ENCODE results near the gene YIPF2.

YIPF2 gene

GRCh38 chr19:10907925-10908324 lies 20.5 kb downstream of the YIPF2 start:
- TF ChIP-seq, protein P1, sequence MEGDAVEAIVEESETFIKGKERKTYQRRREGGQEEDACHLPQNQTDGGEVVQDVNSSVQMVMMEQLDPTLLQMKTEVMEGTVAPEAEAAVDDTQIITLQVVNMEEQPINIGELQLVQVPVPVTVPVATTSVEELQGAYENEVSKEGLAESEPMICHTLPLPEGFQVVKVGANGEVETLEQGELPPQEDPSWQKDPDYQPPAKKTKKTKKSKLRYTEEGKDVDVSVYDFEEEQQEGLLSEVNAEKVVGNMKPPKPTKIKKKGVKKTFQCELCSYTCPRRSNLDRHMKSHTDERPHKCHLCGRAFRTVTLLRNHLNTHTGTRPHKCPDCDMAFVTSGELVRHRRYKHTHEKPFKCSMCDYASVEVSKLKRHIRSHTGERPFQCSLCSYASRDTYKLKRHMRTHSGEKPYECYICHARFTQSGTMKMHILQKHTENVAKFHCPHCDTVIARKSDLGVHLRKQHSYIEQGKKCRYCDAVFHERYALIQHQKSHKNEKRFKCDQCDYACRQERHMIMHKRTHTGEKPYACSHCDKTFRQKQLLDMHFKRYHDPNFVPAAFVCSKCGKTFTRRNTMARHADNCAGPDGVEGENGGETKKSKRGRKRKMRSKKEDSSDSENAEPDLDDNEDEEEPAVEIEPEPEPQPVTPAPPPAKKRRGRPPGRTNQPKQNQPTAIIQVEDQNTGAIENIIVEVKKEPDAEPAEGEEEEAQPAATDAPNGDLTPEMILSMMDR (conservative IDR thresholded peaks at IDR 0.05; ENCODE audit: control insufficient read depth, insufficient read depth, low read depth, low read length): no peak
- DNase-seq (ENCODE audit: low read depth): no peak
- no peak overlapping the region for H3K4me3 ChIP-seq (ENCODE audit: control insufficient read depth, low read depth, low read length)

DNA sequence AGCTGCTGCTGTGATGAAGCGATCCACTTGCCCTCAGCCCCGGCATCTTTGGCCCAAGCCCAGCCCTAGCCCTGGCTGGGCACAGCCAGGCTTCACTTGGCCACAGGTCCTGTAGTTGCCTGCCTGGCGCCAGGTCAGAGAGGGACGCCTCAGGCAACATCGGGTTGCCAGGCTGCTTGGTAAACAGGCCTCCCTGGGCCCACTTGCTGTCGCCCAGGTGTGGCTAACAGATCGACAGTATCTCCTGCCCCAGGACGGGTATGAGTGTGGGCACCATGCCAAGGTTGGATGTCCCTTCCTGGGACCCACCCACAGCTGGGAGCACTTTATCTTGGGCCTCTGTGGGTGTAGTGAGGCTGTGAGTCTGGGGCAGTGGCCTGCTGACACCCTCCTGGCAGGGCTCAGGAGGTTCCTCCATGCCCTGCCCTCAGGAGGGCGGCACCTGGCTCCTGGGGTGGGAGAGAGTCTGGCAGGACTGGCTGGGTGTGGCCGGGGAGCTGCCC lies 29.2 kb downstream of the YIPF2 start:
- no peak overlapping the region for H3K4me3 ChIP-seq (ENCODE audit: control insufficient read depth, low read depth, low read length)
- no peak for DNase-seq (ENCODE audit: low read depth)
- TF ChIP-seq, protein P1 (conservative IDR thresholded peaks at IDR 0.05; ENCODE audit: control insufficient read depth, insufficient read depth, low read depth, low read length): no peak

GRCh38 chr19:10898633-10899032 lies 29.8 kb downstream of the YIPF2 start:
- TF ChIP-seq, protein P1 (conservative IDR thresholded peaks at IDR 0.05; ENCODE audit: control insufficient read depth, insufficient read depth, low read depth, low read length): no peak
- DNase-seq (ENCODE audit: low read depth): no peak
- H3K4me3 ChIP-seq (ENCODE audit: control insufficient read depth, low read depth, low read length): no peak overlapping the region

DNA sequence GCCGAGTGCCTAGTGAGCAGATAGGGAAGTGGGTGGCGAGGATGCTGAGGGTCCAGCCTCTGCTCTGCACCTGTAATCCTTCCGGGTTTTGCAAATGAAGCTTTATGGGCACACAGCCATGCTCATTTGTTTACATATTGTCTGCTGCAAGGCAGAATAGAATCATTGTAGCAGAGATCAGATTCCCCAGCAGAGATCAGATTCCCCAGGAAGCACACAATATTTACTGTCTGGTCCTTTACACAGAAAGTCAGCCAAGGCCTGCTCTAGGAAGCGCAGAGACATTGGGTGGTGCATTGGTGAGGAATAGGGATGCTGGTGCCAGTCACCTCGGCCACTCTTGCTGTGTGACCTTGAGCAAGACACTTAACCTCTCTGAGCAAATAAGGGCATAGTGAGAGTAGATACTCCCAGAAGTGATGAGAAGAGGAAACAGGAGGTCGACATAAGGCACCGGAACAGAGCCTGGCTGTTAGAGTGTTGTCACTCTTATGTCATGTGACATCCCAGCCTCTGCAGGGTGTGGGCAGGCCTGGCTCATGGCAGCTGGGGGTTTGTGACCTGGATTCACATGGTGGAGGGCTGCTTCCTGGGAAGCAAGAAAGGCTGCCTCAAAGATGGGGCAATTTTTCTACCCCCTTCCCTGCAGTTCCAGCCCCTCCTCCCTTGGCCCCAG lies 31.4 kb downstream of the YIPF2 start:
- TF ChIP-seq, protein P1 (conservative IDR thresholded peaks at IDR 0.05; ENCODE audit: control insufficient read depth, insufficient read depth, low read depth, low read length): no peak
- H3K4me3 ChIP-seq (ENCODE audit: control insufficient read depth, low read depth, low read length): no peak overlapping the region
- DNase-seq (ENCODE audit: low read depth): no peak

DNA sequence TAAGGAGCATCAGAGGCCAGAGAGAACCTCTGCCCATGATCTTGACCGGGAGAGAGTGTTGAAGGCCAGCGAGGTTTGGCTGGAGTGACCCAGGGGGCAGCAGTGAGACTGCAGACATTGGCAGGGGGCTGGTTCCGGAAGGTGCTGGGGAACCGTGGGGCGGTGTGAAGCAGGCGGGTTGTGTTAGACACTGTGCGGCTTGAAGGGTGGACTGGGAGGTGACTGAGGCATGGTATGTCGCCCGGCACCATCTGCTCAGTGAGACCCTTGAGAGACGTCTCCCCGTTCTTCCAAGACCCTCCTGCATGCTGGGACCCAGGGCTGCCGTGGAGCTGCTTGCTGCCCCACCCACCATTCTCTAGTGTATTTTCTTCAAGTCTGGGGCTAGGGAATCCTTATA lies 32.5 kb downstream of the YIPF2 start:
- no peak for DNase-seq (ENCODE audit: low read depth)
- TF ChIP-seq, protein P1 (conservative IDR thresholded peaks at IDR 0.05; ENCODE audit: control insufficient read depth, insufficient read depth, low read depth, low read length): peak; percentile 8
- no peak overlapping the region for H3K4me3 ChIP-seq (ENCODE audit: control insufficient read depth, low read depth, low read length)

- no peak for DNase-seq (ENCODE audit: low read depth)
- no peak overlapping the region for H3K4me3 ChIP-seq (ENCODE audit: control insufficient read depth, low read depth, low read length)
- TF ChIP-seq, protein P1 (conservative IDR thresholded peaks at IDR 0.05; ENCODE audit: control insufficient read depth, insufficient read depth, low read depth, low read length): no peak
These were observed 33.1 kb downstream of the YIPF2 start for GRCh38 chr19:10895363-10895762.

GRCh38 chr19:10894911-10895213 lies 33.6 kb downstream of the YIPF2 start:
- DNase-seq (ENCODE audit: low read depth): no peak
- no peak overlapping the region for H3K4me3 ChIP-seq (ENCODE audit: control insufficient read depth, low read depth, low read length)
- TF ChIP-seq, protein P1 (conservative IDR thresholded peaks at IDR 0.05; ENCODE audit: control insufficient read depth, insufficient read depth, low read depth, low read length): no peak
